Erythroblast (primary cell): Measurements from ENCODE around the gene PLA2G1B.
A peak's percentile ranks its signal among the peaks of the same experiment; 100 is the strongest.

Source experiments
- DNase-seq, 2 experiments: peaks; one replicate each; lab custom pipeline; 2025; lab: John Stamatoyannopoulos, UW
- GATA1 ChIP-seq: IDR thresholded peaks from 2 replicates; pipeline ENCODE4 v1.6.1; 2011; ENCODE audit warnings: low read depth, mild to moderate bottlenecking, control low read depth, low read length, moderate library complexity
- POLR2A ChIP-seq: IDR thresholded peaks from 2 replicates; pipeline ENCODE4 v1.6.1; 2011; ENCODE audit warnings: mild to moderate bottlenecking, low read length

The PLA2G1B gene

GRCh38 chr12:120327593-120327992, at the start of gene PLA2G1B:
Gene PLA2G1B (minus strand): TSS chr12:120327779. CDS start chr12:120327753, 26 bp downstream.
- no peak for DNase-seq
- TF ChIP-seq POLR2A (no peak), GATA1 (no peak)

- DNase-seq = no peak
- no peak for TF ChIP-seq GATA1
- no peak for TF ChIP-seq POLR2A
These were observed 49.5 kb upstream of the PLA2G1B start for GRCh38 chr12:120376934-120377572.

- no peak for DNase-seq
- TF ChIP-seq POLR2A (no peak), GATA1 (no peak)
These were observed 48.8 kb upstream of the PLA2G1B start for GRCh38 chr12:120376416-120376815.

GRCh38 chr12:120376009-120376408, 48.4 kb upstream of the PLA2G1B start:
- TF ChIP-seq GATA1 (no peak), POLR2A (no peak)
- no peak for DNase-seq

GRCh38 chr12:120373683-120374082, 46.1 kb upstream of the PLA2G1B start:
- TF ChIP-seq POLR2A (no peak), GATA1 (no peak)
- DNase-seq = no peak

GRCh38 chr12:120370343-120371243, 43.0 kb upstream of the PLA2G1B start:
- TF ChIP-seq POLR2A (no peak), GATA1 (no peak)
- no peak for DNase-seq

- TF ChIP-seq POLR2A (no peak), GATA1 (no peak)
- no peak for DNase-seq
These were observed 42.2 kb upstream of the PLA2G1B start for GRCh38 chr12:120369603-120370342.

GRCh38 chr12:120368789-120369602, 41.4 kb upstream of the PLA2G1B start, which contains the start of gene MSI1:
Gene MSI1 (minus strand): TSS chr12:120369164. CDS start chr12:120369091, 73 bp downstream.
- TF ChIP-seq POLR2A = no peak
- TF ChIP-seq GATA1 = no peak

GRCh38 chr12:120367924-120368788, 40.6 kb upstream of the PLA2G1B start:
- no peak for DNase-seq

More at GRCh38 chr12:120368789-120369602, 41.4 kb upstream of the PLA2G1B start, which contains the start of gene MSI1:
- DNase-seq = no peak

GRCh38 chr12:120367233-120367923, 39.8 kb upstream of the PLA2G1B start:
- TF ChIP-seq POLR2A (no peak), GATA1 (no peak)
- DNase-seq = peak in 1 of 2 experiments; percentile 6

More at GRCh38 chr12:120367924-120368788, 40.6 kb upstream of the PLA2G1B start:
- TF ChIP-seq GATA1 = no peak
- no peak for TF ChIP-seq POLR2A

GRCh38 chr12:120366845-120367232, 39.3 kb upstream of the PLA2G1B start:
- no peak for DNase-seq
- TF ChIP-seq POLR2A = no peak
- TF ChIP-seq GATA1 = no peak

- no peak for DNase-seq
These were observed 38.7 kb upstream of the PLA2G1B start for GRCh38 chr12:120366341-120366705.

More at GRCh38 chr12:120366341-120366705, 38.7 kb upstream of the PLA2G1B start:
- no peak for TF ChIP-seq POLR2A
- TF ChIP-seq GATA1 = no peak
